ENCODE data around the gene SYNGR2.

Gene SYNGR2

GRCh38 chr17:78173097-78173715 is 4.8 kb downstream of the SYNGR2 start:
- no peak for DNase-seq

- DNase-seq = no peak
Measured at GRCh38 chr17:78174346-78174869, 6.0 kb downstream of the SYNGR2 start.

DNA sequence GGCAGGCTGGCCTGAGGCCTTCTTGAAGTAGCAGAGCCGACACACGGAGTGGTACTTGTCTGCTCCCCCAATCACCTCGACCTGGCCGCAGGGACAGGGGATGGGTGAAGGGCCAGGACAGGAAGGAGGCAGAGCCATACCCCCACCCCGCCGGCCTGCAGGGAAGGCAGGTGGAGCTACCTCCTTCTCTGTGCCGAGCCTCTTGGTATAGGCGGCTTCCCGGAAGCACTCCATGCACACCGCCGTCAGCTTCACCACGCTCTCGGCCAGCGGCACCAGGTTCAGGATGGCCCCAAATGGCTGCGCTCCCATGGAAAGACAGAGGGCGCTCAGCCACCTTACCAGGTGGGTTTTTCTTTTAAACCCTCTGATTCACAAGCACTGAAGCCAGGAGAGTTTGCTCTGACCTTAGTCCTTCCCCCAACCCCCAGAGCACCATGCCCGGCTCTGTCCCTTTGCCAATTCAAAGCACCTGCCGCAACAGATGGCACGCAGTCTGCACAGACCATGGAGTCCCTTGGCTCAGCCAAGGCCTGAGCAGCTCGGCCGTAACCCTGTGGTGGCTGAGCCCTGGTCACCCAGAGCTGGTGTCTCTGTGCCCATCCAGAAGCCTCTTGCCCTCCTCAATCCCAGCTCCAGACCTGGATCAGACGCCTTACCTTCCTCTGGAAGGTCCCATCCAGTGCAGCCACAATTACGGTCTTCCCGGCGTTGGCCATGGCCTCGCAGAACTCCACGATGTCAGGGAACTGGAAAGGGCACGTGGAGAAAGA is 6.7 kb downstream of the SYNGR2 start:
- no peak for DNase-seq

- no peak for DNase-seq
Measured at GRCh38 chr17:78175643-78175981, 7.2 kb downstream of the SYNGR2 start.

- DNase-seq = peak; percentile 82
Measured at GRCh38 chr17:78176548-78177025, 8.2 kb downstream of the SYNGR2 start.

DNA sequence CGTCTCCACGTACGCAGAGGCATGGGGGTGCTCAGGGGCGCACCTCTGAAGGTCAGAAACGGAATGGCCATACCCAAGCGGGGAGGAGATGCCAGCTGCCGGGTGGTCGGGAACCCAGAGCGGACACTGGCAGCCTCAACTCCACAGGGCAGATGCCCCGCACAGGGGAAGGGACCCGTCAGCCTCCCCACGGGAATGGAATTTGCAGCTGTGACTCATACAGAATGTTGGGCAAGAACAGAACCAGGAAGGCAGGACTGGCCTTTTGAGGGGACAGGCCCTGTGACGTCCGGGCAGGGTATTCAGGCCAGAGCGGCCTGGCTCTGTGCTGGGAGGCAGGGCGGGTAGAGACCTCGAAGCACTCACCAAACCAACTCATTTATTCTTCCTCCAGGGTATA is 11.0 kb downstream of the SYNGR2 start:
- no peak for DNase-seq

GRCh38 chr17:78180083-78180482 is 11.7 kb downstream of the SYNGR2 start:
- no peak for DNase-seq

DNA sequence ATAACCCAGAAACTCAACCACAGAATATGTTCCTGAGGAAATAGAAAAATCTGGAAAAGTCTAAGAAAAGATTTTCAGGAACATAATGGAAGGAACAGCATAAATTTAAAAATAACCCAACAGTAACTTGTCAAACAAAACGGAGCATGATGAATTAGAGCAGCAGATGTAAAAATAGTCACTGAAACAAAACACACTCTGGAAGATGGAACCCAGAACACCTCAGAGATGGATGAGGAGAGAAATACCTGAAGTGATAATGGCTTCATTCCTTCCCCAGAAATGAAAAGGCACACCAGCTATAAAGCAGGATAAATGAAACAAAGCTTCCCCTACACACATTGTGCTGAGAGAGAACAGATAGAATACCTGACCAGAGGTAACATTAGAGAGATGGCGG is 12.1 kb downstream of the SYNGR2 start:
- DNase-seq = no peak

DNA sequence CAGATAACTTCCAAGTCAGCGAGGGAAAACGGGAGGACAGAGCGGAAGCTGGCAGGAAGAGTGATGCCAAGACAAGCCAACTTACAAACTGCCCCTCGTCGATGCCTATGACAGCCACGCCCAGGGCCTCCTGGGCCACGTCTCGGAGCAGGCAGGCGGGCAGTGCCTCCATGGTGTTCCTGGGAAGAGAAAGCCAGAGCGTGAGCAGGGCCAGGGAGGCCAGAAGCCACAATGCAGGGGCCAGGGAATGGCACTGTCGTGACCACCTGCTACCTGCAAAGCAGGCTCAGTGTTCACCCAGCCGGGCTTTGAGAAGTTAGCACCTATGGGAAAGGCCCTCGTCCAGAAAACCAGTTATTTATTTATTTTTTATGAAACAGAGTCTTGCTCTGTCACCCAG is 14.1 kb downstream of the SYNGR2 start:
- no peak for DNase-seq

DNA sequence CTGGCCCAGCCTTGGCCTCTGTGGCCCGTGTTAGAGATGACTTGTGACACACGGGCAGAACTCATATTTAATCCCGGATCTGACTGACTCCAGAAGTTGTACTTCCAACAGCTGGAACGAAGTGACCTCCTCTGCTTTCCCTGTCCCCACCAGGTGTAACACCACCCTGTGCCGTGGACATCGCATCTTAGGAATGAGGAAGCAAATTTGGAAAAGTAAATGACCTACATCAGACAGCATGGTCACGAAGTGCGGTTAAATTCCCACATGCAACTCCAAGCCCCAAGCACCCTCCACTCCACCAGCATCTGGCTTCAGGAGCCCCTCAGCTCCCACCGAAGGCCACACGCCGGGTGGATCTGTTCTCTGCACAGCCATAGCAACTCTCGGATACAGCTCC is 15.5 kb downstream of the SYNGR2 start:
- no peak for DNase-seq

- no peak for DNase-seq
Measured at GRCh38 chr17:78184351-78184750, 16.0 kb downstream of the SYNGR2 start.

- no peak for DNase-seq
Measured at GRCh38 chr17:78184868-78185267, 16.5 kb downstream of the SYNGR2 start.

DNA sequence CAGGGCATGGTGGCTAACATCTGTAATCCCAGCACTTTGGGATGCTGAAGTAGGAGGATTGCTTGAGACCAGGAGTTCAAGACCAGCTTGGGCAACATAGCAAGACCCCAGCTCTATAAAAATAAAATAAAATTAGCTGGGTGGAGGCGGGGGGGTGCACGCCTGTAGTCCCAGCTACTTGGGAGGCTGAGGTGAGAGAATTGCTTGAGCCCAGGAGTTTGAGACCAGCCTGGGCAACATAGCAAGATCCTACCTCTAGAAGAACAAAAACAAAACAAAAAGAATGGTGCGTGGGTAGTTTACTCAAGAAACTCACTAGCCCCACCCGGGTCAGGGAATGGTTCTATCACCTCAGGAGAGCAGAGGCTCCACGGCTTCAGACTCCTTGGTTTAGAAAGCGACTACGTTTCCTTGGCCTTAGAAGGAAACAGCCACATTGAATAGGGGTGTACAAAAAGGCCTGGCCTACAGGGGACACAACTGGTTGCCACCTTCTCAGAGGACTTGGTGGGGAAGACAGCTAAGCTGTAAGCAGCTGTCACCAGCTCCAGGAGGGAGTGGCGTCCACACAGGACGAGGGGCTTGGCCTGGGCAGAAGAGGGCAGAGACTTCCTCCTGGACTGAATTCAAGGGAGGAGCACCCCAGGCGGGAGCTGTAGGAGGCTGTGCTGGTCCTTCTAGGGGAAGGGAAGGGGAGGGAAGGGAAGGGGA is 17.8 kb downstream of the SYNGR2 start:
- DNase-seq = no peak

DNA sequence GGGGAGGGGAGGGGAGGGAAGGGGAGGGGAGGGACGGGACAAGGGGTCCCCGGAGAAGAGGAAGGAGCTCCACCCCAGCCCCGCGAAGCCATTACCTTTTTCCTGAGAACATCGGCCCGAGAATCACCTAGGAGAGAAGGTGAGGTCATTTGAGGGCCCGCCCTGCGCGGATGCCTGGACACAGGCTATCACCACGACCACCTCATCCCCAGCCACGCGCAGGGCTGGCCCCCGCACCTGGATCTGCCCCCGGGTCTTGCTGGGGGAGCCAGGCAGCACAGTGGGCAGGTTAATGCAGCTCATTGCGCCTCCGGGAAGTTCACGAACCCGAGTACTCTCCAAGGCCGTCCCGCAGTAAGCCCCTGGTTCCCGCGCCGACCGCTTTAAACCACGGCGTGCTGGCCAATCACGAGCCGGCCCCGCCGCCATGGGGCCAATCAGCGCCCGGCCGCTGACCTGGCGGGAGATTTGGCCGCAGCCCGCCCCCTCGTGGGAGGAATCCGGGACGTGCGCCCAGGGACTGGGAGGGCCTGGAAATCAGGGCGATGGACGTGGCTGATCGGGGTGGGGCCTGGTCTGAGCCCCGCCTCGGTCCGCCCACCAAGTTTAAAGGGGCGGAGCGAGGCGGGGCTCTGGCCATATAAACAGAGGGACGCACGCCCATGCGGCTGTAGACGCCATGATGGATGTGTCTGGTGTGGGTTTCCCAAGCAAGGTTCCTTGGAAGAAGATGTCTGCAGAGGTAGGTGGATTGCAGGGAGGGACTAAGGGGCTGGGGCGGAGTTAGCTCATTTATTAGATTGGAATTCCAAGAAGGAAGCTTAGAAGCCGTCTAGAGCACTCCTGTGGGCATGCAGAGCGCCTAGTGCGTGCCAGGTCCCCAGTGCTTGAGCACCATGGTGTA is 18.6 kb downstream of the SYNGR2 start, which contains the start of the genes AFMID and TK1:
TSS of gene AFMID (plus strand) at position 671 of the 904 bp plus-strand sequence. CDS start at position 680, 9 bp downstream.
TSS of gene TK1 (minus strand) at position 361 of the 904 bp plus-strand sequence. CDS start at position 303, 58 bp downstream.
- peak; percentile 98 for DNase-seq

DNA sequence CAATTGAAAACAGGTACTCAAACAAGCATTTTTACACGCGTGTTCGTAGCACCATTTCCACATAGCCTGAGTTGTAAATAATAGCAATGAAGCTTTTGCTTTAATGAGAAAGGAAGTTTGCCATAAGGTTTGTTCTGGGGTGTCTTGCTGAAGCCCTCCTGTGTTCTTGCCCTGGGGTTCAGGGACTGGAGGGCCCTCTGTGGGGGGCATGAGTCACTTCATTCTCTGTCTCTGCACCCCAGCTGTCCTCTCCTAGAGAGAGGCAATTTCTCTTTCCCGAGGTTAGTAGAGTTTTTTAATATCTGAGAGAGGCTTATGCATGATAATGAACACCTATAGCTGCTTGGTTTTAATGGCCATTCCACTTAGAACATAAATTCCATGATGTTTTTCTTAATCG is 28.3 kb downstream of the SYNGR2 start:
- no peak for DNase-seq

DNA sequence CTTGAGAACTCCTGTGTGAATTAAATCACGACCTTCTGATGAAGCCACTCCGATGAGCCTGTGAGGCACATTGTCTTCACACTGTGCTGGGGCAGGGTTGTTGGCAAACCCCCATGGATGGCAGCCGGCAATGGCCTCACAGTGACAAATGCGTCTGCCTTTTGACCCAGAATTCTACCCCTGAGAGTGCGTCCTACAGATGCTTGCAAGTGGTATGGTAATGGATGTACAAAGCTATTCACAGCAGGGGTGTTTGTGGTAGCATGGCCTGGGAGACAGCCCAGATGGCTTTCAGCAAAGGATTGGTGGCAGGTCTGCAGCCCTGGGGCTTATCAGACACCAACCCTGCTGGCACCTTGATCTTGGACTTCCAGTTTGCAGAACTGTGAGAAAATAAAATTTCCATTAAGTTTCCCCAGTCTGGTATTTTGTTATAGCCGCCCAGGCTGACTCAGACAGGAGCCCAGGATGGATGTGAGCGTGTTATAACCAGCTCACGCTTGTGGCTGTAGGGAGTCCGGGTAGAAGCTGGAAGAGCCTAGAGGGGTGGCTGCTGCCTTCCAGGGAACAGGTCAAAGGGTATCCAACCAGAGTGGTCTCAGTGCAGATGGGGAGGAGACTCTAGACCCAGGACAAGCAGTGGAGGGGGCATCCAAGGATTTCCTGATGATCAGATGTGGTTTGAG is 28.9 kb downstream of the SYNGR2 start:
- DNase-seq = no peak

GRCh38 chr17:78200451-78200850 is 32.1 kb downstream of the SYNGR2 start:
- no peak for DNase-seq

DNA sequence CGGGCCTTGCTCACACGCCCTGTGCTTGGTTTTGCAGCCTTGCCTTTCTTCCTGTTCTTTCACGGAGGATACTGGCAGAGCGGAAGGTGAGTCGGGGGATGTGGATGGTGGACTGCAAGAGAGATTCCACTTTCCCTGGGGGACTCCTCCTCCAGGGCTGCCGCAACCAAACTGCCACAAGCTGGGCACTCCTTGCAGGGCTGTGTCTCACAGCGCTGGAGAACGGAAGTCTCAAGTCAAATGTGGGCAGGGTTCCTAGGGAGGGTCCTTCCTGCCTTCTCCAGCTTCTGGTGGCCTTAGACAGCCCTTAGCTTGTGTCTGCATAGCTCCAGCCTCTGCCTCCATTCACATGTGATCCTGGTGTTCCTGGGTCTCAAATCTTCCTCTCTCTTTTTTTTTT is 34.3 kb downstream of the SYNGR2 start:
- no peak for DNase-seq

GRCh38 chr17:78204387-78205123 is 36.2 kb downstream of the SYNGR2 start:
- no peak for DNase-seq

DNA sequence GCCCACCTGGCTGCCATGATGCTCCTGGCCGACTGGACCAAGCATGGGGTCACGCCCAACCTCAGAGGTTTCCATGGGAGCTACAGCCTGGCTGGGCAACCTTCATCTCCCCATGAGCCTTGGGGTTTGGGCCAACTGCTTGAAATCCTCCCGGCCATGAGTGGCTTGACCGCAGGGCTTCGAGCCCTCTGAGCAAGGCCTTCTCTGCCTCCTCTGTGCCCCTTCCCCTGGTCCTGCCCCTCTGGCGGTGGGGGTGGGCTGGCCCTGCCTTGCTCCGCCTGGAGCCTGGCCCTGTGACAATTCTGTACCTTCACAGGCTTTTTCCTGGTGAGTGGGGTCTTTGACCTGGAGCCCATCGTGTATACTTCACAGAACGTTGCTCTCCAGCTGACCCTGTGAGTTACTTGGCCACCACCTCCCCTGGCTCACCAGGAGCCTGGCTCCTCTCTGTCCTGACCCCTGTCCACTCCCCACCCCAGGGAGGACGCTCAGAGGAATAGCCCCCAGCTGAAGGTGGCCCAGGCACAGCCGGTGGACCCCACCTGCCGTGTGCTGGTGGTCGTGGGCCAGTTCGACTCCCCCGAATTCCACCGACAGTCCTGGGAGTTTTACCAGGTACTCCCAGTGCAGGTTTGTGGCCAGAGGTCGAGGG is 36.9 kb downstream of the SYNGR2 start:
- no peak for DNase-seq

DNA sequence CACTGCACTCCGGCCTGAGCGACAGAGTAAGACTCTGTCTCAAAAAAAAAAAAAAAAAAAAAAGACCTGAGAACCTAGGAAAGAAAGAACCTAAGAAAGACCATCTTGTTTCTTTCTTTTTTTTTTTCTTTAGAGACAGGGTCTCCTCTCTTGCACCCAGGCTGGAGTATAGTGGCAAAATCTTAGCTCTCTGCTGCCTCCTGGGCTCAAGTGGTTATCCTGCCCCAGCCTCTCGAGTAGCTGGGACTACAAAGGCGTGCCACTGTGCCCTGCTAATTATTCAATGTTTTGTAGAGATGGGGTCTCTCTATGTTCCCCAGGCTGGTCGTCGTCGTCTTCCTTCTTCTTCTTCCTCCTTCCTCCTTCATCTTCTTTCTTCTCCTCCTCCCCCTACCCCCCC is 37.9 kb downstream of the SYNGR2 start:
- DNase-seq = no peak
